OCI-LY3 (cell line): ENCODE results near the gene FBXO33.

Source experiments
- H2AFZ ChIP-seq: fragments of 200-600, 300-600 bp; shearing (Covaris generic); 2 replicates; pipeline ENCODE4 v1.6.0; 2014; ENCODE audit warnings: antibody characterized with exemption, low read depth, low read length
- H3K27ac ChIP-seq: fragments of 200-600, 300-600 bp; sonication (generic); 2 replicates; pipeline ENCODE4 v1.5.1; 2014; ENCODE audit warnings: mild to moderate bottlenecking, low read length, moderate library complexity, mixed read lengths
- H3K27me3 ChIP-seq: fragments of 200-600, 300-600 bp; sonication (generic); 2 replicates; pipeline ENCODE4 v1.6.1; 2014; ENCODE audit warnings: low read depth, low read length, mixed read lengths
- H3K36me3 ChIP-seq: fragments of 200-600, 300-600 bp; sonication (generic); replicated peaks from 2 replicates; pipeline ENCODE3; 2014; ENCODE audit warnings: low read depth, low read length, mixed read lengths
- H3K4me1 ChIP-seq: fragments of 300-600, 200-600 bp; sonication (generic); 2 replicates; pipeline ENCODE4 v1.6.1; 2014; ENCODE audit warnings: low read length, mixed read lengths
- H3K4me2 ChIP-seq: fragments of 200-600, 300-600 bp; sonication (generic); 2 replicates; pipeline ENCODE4 v1.6.1; 2014; ENCODE audit warnings: low read length, mixed read lengths
- H3K4me3 ChIP-seq: fragments of 300-600, 200-600 bp; sonication (generic); 2 replicates; pipeline ENCODE4 v1.5.1; 2014; ENCODE audit warnings: antibody characterized with exemption, mild to moderate bottlenecking, low read length, moderate library complexity
- H3K79me2 ChIP-seq: fragments of 300-600, 200-600 bp; shearing (Covaris generic); 2 replicates; pipeline ENCODE4 v1.6.1; 2014; ENCODE audit warnings: mild to moderate bottlenecking, low read length, mixed read lengths
- H3K9ac ChIP-seq: fragments of 300-600, 200-600 bp; shearing (Covaris generic); 2 replicates; pipeline ENCODE4 v1.6.0; 2014; ENCODE audit warnings: mild to moderate bottlenecking, low read length, moderate library complexity
- H3K9me3 ChIP-seq: fragments of 200-600, 300-600 bp; shearing (Covaris generic); 2 replicates; pipeline ENCODE4 v1.6.1; 2014; ENCODE audit warnings: low read length, mixed read lengths; ENCODE audit not compliant: insufficient read depth
- H4K20me1 ChIP-seq: fragments of 200-600, 300-600 bp; sonication (generic); 2 replicates; pipeline ENCODE4 v1.6.1; 2016; ENCODE audit warnings: low read length, mixed read lengths; ENCODE audit not compliant: insufficient read depth
- CTCF ChIP-seq: fragments of 200-600, 300-600 bp; sonication (generic); IDR thresholded peaks from 2 replicates; pipeline ENCODE4 v1.5.1; 2014; ENCODE audit warnings: antibody characterized with exemption, low read length, low read depth
- EZH2phosphoT487 ChIP-seq: fragments of 200-600 bp; shearing (Covaris generic); IDR thresholded peaks from 2 replicates; pipeline ENCODE4 v1.6.1; 2018; ENCODE audit warnings: antibody characterized with exemption, mixed run types, low read depth

Gene FBXO33

GRCh38 chr14:39416072-39416471, 16.2 kb downstream of the FBXO33 start:
- TF ChIP-seq CTCF = no peak
- TF ChIP-seq EZH2phosphoT487 = no peak
- Histone ChIP-seq H4K20me1 (no peaks in the 10 kb centered on the region), H3K4me3 (no peak overlapping the region), H3K79me2 (no peaks in the 10 kb centered on the region), H3K27me3 (no peaks in the 10 kb centered on the region), H2AFZ (no peak overlapping the region), H3K27ac (no peak overlapping the region), H3K36me3 (peaks cover 15% of the 10 kb centered on the region), H3K4me2 (no peak overlapping the region), H3K9me3 (peaks cover 15% of the 10 kb centered on the region), H3K9ac (no peak overlapping the region), H3K4me1 (no peaks in the 10 kb centered on the region)

GRCh38 chr14:39406560-39406959, 25.7 kb downstream of the FBXO33 start:
- no peak overlapping the region for H2AFZ ChIP-seq
- no peaks in the 10 kb centered on the region for H3K27me3 ChIP-seq
- H3K4me1 ChIP-seq = no peaks in the 10 kb centered on the region
- H3K9ac ChIP-seq = no peak overlapping the region
- H3K27ac ChIP-seq = no peak overlapping the region
- no peak for TF ChIP-seq CTCF
- TF ChIP-seq EZH2phosphoT487 = no peak
- H3K79me2 ChIP-seq = no peaks in the 10 kb centered on the region; the same call in 1 of the 2 replicates
- H3K4me3 ChIP-seq = no peak overlapping the region
- H3K4me2 ChIP-seq = no peak overlapping the region
- no peaks in the 10 kb centered on the region for H4K20me1 ChIP-seq
- no peaks in the 10 kb centered on the region for H3K9me3 ChIP-seq
- H3K36me3 ChIP-seq = no peaks in the 10 kb centered on the region

- H2AFZ ChIP-seq = no peak overlapping the region
- no peaks in the 10 kb centered on the region for H3K4me1 ChIP-seq
- H3K4me2 ChIP-seq = no peak overlapping the region
- TF ChIP-seq CTCF (no peak), EZH2phosphoT487 (no peak)
- no peak overlapping the region for H3K9ac ChIP-seq
- no peak overlapping the region for H3K4me3 ChIP-seq
- peaks cover 12% of the 10 kb centered on the region for H3K36me3 ChIP-seq
- no peaks in the 10 kb centered on the region for H3K27me3 ChIP-seq
- no peaks in the 10 kb centered on the region for H4K20me1 ChIP-seq
- no peak overlapping the region for H3K27ac ChIP-seq
- H3K9me3 ChIP-seq = no peaks in the 10 kb centered on the region
- no peaks in the 10 kb centered on the region for H3K79me2 ChIP-seq
Observed at GRCh38 chr14:39398382-39398781, 33.9 kb downstream of the FBXO33 start.

GRCh38 chr14:39396448-39396847, 35.8 kb downstream of the FBXO33 start:
- no peaks in the 10 kb centered on the region for H3K79me2 ChIP-seq
- TF ChIP-seq EZH2phosphoT487 = no peak
- TF ChIP-seq CTCF = no peak
- H2AFZ ChIP-seq = no peak overlapping the region
- H3K9ac ChIP-seq = no peak overlapping the region
- no peaks in the 10 kb centered on the region for H3K4me1 ChIP-seq
- no peaks in the 10 kb centered on the region for H4K20me1 ChIP-seq
- no peak overlapping the region for H3K4me3 ChIP-seq
- H3K9me3 ChIP-seq = no peaks in the 10 kb centered on the region
- no peak overlapping the region for H3K4me2 ChIP-seq
- H3K27me3 ChIP-seq = no peaks in the 10 kb centered on the region
- H3K36me3 ChIP-seq = peaks cover 12% of the 10 kb centered on the region
- H3K27ac ChIP-seq = no peak overlapping the region
